Rectal smooth muscle tissue (tissue), 1 donor: ENCODE data around the gene HDAC7.

Experiments
- H3K27ac ChIP-seq: one replicate; pipeline ENCODE4 v1.7.0; 2013; ENCODE audit warnings: low read depth, low read length, inconsistent platforms
- H3K27me3 ChIP-seq: one replicate; pipeline ENCODE4 v1.7.0; 2013; ENCODE audit warnings: low read length; ENCODE audit not compliant: control insufficient read depth, insufficient read depth
- H3K36me3 ChIP-seq: one replicate; pipeline ENCODE4 v1.7.0; 2013; ENCODE audit warnings: low read length; ENCODE audit not compliant: control insufficient read depth, insufficient read depth
- H3K4me1 ChIP-seq: one replicate; pipeline ENCODE4 v1.7.0; 2013; ENCODE audit warnings: low read length; ENCODE audit not compliant: control insufficient read depth, insufficient read depth
- H3K4me3 ChIP-seq: one replicate; pipeline ENCODE4 v1.7.0; 2013; ENCODE audit warnings: low read length
- H3K9ac ChIP-seq: one replicate; pipeline ENCODE4 v1.7.0; 2013; ENCODE audit warnings: low read length

HDAC7 gene

DNA sequence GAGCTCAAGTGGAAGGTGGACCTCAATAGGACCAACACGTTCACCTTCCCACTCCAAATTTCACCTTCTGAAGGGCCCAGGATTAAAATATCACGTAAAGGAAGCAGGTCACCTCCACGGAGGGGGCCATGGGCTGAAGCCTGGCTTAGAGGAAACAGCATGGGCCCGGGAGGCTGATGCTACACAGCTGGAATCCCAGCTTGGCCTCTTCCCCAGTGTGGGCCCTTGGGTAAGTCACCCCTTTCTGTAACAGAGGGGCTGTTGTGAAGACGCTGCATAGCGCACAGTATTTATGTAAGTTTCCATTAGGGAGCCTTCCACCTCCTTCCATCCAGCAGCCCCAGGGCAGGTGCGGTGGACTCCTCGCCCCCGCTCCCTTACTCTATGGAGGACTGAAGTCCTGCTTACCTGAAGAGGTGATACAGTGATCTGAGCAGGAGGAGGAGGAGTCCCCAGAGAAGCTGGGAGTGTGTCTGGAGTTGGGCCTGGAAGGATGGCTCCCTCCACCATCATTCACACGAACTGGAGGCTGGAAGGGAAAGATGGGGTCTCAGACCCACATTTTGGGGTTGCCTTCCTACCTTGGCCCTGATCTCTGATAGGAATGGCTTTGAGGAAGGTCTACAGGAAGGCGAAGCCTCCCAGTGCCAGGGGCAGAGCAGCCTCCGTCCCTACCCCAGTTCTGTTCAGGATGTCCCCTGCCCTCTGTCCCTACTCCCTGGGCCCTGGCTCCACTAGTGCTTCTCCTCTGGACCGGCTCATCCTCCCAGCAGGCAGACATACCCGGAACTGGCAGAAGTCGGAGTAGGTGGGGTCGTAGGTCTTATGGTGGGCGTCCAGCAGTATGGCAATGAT, 37.2 kb upstream of the HDAC7 start:
- Histone ChIP-seq H3K36me3 (peaks cover 6% of the 10 kb centered on the region), H3K4me3 (no peak overlapping the region), H3K4me1 (no peaks in the 10 kb centered on the region), H3K27ac (no peak overlapping the region), H3K27me3 (no peaks in the 10 kb centered on the region), H3K9ac (no peak overlapping the region)

DNA sequence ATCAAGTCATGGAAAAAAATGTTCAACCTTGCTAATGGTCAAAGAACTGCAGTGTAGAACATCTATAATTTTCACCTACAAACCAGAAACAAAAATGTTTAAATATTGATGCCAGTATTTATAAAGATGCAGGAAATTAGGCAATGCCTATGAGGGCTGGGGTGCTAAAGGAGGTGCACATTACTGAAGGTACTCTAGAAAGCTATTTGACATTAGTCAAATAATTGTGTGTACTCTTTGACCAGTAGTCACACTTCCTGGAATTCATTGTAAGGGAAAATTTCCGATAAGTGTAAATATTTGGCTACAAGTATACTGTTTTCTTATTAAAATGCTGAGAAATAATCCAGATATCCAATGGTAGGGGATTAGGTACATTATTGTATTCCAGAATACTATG, 36.4 kb upstream of the HDAC7 start:
- H3K27ac ChIP-seq: no peak overlapping the region
- H3K9ac ChIP-seq: no peak overlapping the region
- H3K27me3 ChIP-seq: no peaks in the 10 kb centered on the region
- no peak overlapping the region for H3K4me3 ChIP-seq
- H3K36me3 ChIP-seq: peaks cover 6% of the 10 kb centered on the region
- H3K4me1 ChIP-seq: no peaks in the 10 kb centered on the region

DNA sequence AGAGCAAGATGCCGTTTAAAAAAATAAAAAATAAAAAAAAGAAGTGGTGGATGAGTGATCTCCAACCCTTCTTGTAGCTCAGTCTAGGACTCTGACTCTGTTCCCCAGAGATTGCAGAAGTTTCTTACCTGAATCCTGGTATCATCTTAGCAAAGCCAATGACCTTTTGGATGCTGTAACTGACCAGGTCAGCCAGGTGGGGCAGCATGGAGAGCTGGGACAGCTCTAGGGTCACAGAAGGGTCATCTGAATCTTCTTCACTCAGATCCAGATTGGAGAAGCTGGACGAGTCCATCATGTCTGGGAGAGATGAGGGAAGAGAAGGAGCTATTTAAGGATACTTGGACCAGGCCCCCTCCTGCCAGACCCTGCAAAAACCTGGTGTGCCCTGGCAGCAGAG, 35.8 kb upstream of the HDAC7 start:
- Histone ChIP-seq H3K4me1 (no peaks in the 10 kb centered on the region), H3K4me3 (no peak overlapping the region), H3K27me3 (no peaks in the 10 kb centered on the region), H3K9ac (no peak overlapping the region), H3K36me3 (peaks cover 6% of the 10 kb centered on the region), H3K27ac (no peak overlapping the region)

DNA sequence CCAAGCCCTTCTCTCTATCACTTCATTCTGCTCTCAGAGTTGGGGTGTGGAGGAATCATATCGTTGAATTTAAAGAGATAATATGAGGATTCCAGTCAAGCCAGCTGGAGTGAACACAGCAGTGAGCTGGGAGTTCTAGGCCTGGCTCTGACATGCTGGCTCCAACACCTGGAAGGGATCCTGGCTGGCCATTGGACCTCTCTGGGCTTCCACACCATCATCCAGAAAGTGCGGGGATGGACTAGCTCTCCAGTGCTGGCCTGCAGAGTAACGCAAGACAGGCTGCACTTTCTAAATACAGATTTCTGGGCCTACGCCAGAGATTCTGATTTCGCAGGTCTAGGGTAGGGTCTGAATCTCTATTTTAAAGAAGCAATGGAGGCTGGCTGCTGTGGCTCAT, 34.8 kb upstream of the HDAC7 start:
- H3K36me3 ChIP-seq: peaks cover 6% of the 10 kb centered on the region
- no peaks in the 10 kb centered on the region for H3K27me3 ChIP-seq
- no peak overlapping the region for H3K4me3 ChIP-seq
- H3K4me1 ChIP-seq: no peaks in the 10 kb centered on the region
- no peak overlapping the region for H3K9ac ChIP-seq
- H3K27ac ChIP-seq: no peak overlapping the region

DNA sequence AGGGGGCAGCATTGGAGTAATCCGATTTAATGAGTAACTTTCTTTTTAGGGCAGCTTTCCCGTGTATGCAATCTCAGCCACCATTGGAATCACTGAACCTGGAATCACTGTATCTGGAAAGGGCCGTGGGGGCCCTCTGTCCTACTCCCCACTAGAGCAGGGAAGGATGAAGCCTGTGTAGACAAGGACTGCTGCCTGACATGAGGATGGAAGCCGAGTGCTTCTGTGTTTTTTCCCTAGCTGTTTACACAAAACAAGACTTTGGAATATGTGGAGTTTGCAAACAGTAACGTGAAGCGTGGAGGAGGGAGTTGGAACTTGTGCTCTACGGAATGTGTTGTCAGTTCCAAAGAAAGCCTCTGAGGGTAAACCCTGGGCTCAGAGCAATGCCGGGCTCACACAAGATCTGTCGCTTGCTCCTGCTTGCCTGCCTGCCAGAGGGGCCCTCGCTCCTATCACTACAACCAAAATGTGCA, 32.4 kb upstream of the HDAC7 start:
- no peak overlapping the region for H3K9ac ChIP-seq
- H3K4me3 ChIP-seq: no peak overlapping the region
- H3K27ac ChIP-seq: no peak overlapping the region
- H3K27me3 ChIP-seq: no peaks in the 10 kb centered on the region
- H3K4me1 ChIP-seq: no peaks in the 10 kb centered on the region
- peaks cover 6% of the 10 kb centered on the region for H3K36me3 ChIP-seq

DNA sequence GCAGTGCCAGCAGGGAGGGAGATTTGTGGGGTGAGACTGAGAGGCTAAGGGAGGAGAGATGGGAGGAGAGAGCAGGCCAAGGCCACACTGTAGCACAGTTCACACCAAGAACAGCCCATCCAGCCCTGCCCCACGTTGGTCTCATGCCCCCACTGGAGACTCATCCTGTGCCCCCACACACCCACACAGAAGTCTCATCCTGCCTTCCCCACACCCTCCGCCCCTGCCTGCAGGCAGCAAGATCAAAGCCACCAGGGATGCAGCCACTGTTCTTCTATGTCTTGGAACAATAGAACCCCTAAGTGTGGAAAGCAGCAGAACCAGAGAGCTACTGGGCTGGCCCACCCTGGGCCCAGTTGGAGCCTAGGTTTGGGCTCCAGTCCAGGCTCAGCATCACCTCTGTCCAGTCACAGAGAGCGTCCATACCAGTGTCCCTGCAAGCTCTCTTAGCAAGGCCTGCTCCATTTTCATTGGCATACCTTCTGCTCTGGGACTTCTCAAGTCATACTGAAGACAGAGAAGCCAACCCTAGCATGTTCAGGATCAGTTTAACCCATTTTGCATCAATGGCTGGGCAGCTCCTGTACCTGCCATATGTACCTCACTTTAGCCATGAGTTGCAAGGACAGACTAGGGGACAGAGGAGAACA, 31.7 kb upstream of the HDAC7 start:
- H3K9ac ChIP-seq: no peak overlapping the region
- H3K4me1 ChIP-seq: no peaks in the 10 kb centered on the region
- H3K27me3 ChIP-seq: no peaks in the 10 kb centered on the region
- no peak overlapping the region for H3K27ac ChIP-seq
- H3K36me3 ChIP-seq: peaks cover 9% of the 10 kb centered on the region
- H3K4me3 ChIP-seq: no peak overlapping the region

DNA sequence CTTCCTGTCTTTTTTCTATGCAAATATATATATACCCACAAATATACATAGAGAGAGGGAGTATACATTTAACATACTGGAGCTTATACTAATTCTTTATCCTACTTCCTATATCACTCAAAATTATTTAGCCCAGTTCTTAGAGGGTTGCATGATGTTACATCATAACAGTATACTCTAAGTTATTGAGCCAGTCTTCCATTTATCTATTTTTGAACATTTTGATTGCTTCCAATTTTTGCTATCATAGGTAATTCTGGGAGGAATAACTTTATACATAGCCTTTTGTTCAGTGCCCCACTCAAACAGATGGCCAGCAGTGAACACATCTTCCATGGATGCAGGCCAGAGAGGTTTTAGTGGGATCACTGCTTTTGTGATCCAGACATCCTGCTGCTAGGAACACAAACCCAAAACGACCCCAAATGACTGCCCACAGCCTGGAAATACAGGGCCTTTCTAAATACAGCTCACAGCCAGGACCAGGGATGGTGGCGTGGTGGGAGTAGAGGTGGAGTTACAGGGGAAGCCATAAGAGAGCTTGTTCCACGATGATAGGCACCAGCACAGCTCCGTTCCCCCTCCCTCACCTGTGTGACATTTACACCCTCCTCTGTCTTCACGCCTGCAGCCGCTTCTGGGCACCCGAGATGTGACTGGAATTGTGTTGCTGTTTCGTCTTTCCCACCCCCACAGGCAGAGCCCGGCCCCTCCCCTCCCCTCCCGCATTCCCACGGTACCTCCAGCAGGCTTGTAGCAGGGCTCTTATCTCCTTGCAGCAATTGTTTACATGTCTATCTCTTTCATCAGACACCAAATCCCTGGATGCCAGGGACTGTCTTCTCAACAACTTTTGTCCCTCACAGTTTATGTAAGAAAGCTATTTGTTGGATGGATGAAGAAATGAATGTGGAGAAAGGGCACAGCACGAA, 30.7 kb upstream of the HDAC7 start:
- Histone ChIP-seq H3K9ac (no peak overlapping the region), H3K27ac (no peak overlapping the region), H3K4me3 (no peak overlapping the region), H3K4me1 (no peaks in the 10 kb centered on the region), H3K36me3 (peaks cover 14% of the 10 kb centered on the region), H3K27me3 (no peaks in the 10 kb centered on the region)

DNA sequence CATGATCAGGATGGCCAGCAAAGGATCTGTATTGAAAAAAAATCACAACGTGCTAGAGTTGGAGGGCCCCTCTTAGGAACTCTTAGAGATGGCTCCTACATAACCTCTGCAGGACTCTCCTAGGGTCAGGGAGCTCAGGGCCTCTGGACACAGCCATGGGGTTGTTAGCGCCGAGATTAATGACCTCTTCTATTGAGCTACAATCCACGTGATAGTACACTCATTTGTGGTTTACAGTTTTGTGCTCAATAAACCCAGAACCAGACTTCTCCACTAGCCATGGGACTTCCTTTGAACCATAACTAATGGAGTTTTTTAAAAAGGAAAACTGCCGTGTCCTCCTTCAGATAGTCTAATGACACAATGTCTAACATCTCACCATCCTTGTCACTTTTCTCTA, 29.6 kb upstream of the HDAC7 start:
- Histone ChIP-seq H3K36me3 (peaks cover 11% of the 10 kb centered on the region), H3K27ac (no peak overlapping the region), H3K4me1 (no peaks in the 10 kb centered on the region), H3K9ac (no peak overlapping the region), H3K27me3 (no peaks in the 10 kb centered on the region), H3K4me3 (no peak overlapping the region)

DNA sequence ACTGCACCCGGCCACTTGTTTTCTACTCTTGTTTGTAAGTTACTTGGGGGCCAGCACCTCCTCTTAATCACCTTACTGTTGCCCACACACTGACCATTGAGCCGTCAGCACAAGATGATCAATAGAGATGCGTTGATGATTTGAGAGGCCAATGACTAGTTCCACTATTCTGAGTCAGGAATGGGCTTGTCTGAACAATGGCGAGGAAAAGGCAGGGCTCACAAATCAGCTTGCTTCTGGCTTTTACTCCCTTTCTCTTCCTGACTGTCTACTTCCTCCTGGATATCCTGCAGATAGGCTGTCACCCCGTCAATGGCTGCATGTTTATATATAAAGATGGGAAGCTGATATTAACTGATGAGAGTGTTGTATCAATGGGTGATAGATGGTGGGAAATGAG, 29.1 kb upstream of the HDAC7 start:
- H3K27ac ChIP-seq: no peak overlapping the region
- peaks cover 9% of the 10 kb centered on the region for H3K36me3 ChIP-seq
- no peak overlapping the region for H3K9ac ChIP-seq
- H3K4me3 ChIP-seq: no peak overlapping the region
- H3K4me1 ChIP-seq: no peaks in the 10 kb centered on the region
- H3K27me3 ChIP-seq: no peaks in the 10 kb centered on the region

DNA sequence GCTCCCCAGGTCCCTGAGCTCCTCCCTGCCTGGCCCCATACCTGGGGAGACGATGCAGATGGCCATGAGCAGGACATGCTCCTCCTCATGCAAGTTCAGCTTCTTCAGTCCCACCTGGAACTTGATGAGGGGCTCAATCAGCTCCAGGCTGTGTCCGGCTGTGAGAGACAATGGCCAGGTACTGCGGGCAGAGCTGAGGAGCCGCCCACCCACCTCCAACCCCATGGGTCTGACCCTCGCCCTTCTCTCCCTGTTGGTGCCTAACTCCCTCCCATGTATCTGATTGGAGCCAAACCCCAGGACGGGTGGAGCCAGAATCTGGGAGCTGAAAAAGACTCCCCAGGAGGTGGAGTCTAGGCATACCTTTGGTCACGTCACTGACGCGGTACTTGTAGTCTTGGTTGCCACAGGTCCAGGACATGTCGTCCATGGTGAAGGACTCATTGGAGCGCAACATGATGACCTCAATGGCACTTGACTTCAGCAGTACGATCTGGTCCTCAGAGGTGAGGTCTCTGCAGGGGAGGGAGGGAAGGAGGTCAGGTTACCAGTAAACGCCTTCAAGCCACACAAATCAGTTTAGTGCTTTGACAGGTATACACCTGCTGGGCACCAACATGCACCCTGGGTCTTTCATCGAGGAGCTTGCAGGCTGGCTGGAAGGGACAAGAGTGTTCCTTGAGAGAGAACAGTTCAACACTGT, 26.7 kb upstream of the HDAC7 start:
- H3K4me1 ChIP-seq: no peaks in the 10 kb centered on the region
- no peak overlapping the region for H3K9ac ChIP-seq
- no peaks in the 10 kb centered on the region for H3K27me3 ChIP-seq
- H3K27ac ChIP-seq: no peak overlapping the region
- no peak overlapping the region for H3K4me3 ChIP-seq
- peaks cover 9% of the 10 kb centered on the region for H3K36me3 ChIP-seq

DNA sequence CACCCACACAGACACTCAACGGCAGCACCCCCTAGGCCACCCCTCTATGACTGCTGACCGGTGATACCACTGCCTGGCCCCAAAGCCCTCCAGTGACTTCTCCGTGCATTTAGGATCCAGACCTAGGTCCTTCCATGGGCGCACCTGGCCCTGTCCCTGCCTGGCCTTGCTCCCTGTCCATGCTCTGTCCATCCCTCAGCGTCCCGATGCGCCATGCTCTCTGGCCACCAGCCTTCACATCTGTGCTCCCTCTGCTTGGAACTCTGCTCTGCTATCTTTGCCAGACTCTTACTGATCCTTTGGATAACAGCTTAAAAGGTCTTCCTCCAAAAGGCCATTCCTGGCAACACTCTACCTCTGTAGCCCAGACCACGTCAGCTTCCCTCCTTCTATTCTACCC, 25.4 kb upstream of the HDAC7 start:
- no peaks in the 10 kb centered on the region for H3K4me1 ChIP-seq
- no peak overlapping the region for H3K27ac ChIP-seq
- H3K4me3 ChIP-seq: no peak overlapping the region
- peaks cover 9% of the 10 kb centered on the region for H3K36me3 ChIP-seq
- no peaks in the 10 kb centered on the region for H3K27me3 ChIP-seq
- no peak overlapping the region for H3K9ac ChIP-seq
